Head of caudate nucleus (tissue), 42 donors: ENCODE data around the gene FAM181A.

Experiments
- DNase-seq, 42 donors: peaks; one replicate each; pipeline versions ENCODE4 v3.0.0 to v3.0.0-alpha.2; 2020 to 2021; ENCODE audit warnings: mixed read lengths in 7 of 42
- intact Hi-C: fragments of 100-400 bp; cut with DNase I; formaldehyde crosslinking; loops from one replicate; pipeline ENCODE4 v1.15.0; 2022

Gene FAM181A

DNA sequence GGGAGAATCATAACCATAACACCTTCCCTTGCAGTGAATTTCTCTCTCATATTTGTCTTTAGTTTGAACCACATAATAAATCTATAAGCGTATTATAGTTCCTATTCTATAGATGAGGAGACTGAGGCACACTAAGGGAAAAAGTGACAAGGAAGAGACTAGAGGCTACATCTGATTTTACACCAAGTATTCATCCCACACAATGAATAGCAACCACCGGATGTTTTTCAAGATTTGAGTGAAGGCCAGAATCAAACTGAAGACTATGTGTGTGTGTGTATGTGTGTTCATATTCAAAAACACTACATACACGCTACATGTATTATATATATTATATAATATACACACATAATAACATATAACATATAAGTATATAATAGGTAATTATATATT lies 44.5 kb downstream of the FAM181A start:
- intact Hi-C loops: no loop called here
- no peak for DNase-seq

DNA sequence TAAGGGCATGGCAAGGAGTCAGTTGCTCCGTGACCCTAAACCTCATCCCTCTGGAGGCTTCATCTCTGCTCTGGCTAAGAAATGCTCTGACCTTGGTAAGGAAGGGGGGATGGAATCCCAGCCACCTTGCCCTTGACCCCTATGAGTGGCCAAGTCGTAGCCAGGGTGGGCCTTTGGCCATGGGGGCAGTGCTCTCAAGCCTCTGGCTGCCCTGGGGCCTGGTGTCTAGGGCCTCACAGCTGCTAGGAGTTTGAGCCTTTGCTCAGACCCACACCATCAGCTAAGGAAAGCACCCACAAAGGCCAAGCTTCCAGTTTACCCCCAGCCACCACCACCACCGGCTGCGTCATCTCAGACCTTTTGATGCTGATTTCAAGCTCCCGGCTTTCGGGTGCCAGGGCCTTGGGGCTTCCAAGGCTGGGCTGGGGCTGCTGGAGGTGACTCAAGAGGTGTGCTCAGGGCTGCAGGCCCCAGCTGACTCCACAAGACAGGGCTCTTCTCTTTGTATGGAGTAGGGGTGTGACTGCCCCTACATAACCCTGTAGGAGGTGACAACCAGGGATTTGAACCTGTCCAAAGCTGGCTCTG lies 45.6 kb downstream of the FAM181A start:
- DNase-seq: no peak
- intact Hi-C loops: no loop called here

DNA sequence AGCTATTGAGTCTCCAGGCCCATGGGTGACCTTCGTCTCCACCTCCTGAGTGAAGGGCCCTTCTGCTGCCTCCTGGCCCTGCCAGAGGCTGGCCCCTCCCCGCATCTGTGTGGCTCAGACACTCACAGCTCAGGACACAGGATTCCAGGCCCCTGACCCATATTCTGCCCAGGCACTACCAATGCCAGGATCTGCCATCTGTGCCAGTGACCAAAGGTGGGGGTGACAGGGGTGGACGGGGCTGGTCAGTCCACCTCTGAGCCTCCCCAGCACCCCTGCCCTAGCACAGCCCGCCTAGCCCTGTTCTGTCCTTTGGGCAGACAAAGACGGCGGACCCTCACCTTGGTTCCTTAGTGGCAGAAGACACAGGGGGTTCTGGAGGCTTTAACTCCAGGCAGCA lies 46.5 kb downstream of the FAM181A start:
- intact Hi-C loops: no loop called here
- DNase-seq: no peak

DNA sequence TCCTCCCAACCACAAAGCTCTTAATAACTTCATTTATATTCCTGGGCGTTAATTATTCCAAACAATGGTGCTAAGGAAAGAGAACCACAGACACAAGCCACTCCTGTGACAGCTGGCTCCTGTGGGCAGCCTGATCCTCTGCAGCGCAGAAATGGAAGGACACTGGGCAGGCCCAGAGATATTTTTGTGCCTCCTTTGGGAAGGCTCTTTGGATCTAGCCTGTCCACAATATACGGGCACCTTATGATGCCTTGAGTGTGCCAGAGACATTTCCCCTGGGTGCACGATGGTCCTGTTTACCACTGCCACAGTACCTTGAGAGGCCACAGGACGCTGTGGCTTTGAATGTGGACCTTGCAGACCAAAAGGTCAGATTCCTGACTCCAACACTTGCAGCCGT lies 47.2 kb downstream of the FAM181A start:
- DNase-seq: no peak
- intact Hi-C loops: no loop called here

DNA sequence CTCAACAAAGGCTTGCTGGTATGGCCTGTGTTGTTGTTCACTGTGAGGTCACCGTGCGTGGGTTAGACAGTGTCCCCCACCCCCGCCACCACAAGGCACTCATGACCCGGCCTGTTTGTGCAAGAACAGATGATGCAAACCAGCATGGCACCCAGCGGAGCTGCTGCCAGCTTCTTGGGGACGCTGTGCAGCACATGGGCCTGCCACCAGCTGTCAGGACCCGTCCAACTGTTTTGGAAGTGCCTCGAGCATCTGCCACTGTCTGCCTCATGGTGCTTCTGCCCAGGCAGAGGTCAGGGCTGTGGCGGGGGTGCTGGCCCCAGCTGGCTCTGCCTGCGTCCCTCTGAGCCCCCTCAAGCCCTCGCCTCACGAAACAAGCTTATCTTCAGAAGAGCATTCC lies 47.7 kb downstream of the FAM181A start:
- intact Hi-C loops: no loop called here

DNA sequence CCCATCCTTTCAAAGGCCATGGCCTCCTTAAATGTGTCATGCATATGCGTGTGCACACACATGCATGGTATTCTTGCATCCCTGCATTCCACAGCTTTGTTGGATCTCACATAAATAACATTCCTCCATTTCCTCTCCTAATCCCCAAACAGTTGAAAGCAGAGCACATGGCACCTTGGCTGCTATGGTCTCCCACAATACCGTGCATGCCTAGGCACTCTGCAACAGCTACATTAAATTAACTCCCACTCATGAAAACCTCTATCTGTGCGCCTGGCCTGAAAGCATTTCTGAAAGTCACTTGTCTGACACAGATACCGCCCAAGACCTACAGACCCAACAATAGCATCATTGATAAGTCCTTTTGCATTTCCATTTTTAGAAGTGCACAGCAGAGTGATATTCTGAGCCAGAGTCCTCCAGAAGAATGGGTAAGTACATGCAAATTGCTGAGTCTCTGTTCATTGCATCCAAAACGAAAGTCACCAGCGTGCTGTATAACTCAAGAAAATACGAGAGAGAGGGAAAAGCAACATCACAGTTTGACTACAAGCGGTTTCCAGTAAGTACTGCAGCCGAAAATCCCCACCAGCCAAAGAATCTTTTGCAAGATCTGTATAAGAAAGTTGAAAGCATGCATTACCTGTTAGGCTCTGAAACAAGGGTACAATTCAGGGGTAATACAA lies 48.8 kb downstream of the FAM181A start:
- DNase-seq: no peak
- intact Hi-C loops: no loop called here

More for the DNA sequence above, 47.7 kb downstream of the FAM181A start:
- DNase-seq: peak in 18 of 42 donors; percentile 17 to 75 (median 42)

DNA sequence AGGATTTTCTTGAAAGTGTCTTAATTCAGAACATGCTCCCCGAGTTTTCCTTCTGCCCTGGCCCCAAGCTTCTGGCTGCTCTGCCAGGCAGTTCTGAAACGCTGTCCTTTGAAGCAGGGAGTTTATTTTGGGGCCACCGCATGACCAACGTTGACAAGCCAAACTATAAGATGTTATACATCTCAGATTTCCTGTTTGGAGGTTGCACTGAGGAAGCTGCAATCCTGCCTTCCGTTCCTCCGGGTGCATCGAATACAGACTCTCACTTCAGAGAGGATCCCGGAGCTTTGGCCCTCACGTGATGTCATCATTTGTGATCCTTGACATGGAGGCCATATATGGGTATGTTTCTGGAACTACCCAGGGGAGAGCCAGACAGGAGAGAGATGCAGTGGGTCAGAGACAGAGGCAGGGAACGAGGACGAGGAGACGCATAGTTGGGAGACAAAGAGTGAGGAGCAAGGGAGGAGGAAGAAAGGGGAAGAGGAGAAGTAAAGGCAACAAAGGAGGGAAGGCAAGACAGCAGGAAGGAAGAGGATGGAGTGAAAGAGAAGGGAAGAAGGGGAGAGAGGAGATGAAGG lies 49.4 kb downstream of the FAM181A start, which contains the start of gene ASB2:
TSS of gene ASB2 (minus strand) at position 94 of the 581 bp plus-strand sequence. CDS start 12,031 bp downstream, outside the sequence.
- peak in 2 of 42 donors; percentile 3 to 49 for DNase-seq
- intact Hi-C loops: no loop called here

DNA sequence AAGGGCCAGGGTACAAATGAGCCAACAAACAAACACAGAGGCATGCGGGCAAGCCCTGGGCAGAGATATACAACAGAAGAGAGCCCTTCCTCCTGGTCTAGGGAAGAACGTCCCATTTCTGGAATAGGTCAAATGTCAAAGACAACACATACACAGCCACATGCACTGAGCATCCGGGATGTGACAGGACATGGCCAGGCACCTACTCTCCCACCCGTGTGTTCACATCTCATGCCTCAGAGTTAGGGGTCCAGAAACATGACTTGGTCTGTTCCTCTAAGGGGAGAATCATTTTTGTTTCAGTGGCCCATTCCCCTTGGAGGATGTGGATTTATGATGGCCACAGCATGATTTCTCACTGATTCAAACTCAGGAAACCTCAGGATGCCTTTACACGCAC lies 50.0 kb downstream of the FAM181A start:
- intact Hi-C loops: no loop called here
- DNase-seq: no peak

DNA sequence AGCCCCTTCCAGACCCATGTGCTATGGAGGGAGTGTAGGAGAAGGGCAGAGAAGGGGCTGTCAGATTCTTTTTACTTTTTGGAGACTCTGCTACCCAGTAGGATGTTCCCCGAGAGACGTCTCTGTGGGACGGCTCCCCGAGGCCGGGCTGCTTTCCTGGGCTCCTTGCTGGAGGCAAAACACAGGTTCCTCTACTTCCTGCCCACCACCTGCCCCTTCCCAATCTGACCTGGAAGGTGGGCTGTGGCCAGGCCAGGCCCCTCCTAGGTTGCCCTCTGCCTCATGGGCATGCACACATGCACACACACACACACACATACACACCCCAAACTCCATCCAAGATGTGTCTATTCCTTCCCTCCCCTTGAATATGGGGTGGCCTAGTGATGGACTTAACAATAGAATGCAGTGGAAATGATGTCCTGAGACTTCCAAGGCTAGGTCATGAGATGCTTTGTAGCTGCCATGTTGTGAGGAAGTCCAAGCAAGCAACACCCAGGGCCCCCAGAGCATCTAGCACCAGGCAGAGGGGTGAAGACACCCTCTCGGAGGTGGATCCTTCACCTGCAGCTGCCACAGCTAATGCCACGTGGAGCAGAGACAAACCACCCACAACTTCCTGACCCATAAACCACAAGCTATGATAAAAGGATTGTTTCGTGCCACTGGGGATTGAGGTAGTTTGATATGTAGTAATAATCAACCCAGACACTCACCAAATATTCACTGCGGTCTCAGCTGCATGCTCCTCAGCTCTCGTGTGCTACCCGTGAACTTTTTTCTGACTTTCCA lies 50.8 kb downstream of the FAM181A start:
- intact Hi-C loops: no loop called here
- DNase-seq: no peak

DNA sequence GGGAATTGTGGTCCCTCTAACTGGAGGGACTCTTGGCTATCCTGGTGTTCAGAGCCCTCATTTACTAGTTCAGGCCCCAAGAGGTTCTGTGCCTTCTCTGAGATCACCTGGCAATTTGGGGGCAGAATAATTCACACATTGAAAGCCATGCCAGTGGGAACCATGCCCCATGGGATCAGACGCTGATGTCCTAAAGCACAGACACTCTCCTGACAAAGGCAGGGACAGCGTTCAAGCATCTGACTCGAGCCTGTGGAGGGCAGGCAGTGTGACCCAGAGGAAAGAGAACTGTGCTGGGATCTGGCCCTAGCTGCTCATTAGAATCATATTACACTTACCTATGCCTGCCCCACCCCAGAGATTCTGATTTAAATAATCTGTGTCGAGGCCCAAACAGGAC lies 51.6 kb downstream of the FAM181A start:
- DNase-seq: no peak
- intact Hi-C loops: no loop called here
